ENCODE data around the gene TAF3. TPM values are rescaled to one million over a fixed set of nuclear protein-coding genes. Genes with fewer than 3 reads are reported as not detected.

TAF3 gene
- total RNA-seq, 1 experiment from 2014 or later: 14.5 TPM

DNA sequence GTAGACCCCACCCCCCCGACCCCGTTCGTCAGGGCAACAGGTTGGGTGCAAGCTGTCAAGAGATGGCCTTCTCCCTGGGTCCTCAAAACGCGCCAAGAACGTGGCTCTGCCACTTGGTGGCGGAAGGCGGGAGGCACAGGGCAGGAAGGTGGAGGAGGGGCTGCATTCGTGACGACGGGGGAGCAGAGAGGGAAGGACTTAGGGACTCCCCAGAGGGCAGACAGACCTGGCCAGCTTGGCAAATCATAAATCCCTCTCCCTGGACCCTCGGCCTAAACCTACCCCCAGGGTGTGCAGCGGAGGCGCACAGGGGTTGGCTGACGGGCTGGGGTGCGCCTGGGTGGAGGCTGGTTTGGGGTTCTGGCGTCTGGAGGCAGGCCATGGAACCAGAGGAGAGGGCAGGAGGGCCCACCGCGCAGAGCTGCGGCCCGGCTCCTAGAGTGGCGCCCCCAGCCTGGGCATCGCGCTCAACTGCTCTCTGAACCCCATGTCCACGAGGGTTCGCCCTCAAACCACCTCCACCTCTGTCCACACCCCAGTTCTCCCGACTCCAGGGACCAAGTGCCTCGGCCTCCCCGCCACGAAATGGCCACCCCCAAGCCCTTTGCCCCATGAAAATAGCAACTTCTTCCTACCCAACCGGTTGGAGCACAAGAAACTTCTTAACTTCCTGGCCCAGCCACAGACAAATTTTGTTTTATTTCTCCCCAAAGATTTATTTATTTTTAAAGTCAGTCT, 225.4 kb downstream of the TAF3 start:
- H3K27ac Mint-ChIP-seq (ENCODE audit: unreplicated experiment): no peak overlapping the region
- intact Hi-C loops (cut with micrococcal nuclease; ENCODE audit: unreplicated experiment): loop anchor here (10.0 kb wide), 1 partner anchor 711 kb away; no protein-coding TSS in a partner anchor
- TF ChIP-seq, protein P1, sequence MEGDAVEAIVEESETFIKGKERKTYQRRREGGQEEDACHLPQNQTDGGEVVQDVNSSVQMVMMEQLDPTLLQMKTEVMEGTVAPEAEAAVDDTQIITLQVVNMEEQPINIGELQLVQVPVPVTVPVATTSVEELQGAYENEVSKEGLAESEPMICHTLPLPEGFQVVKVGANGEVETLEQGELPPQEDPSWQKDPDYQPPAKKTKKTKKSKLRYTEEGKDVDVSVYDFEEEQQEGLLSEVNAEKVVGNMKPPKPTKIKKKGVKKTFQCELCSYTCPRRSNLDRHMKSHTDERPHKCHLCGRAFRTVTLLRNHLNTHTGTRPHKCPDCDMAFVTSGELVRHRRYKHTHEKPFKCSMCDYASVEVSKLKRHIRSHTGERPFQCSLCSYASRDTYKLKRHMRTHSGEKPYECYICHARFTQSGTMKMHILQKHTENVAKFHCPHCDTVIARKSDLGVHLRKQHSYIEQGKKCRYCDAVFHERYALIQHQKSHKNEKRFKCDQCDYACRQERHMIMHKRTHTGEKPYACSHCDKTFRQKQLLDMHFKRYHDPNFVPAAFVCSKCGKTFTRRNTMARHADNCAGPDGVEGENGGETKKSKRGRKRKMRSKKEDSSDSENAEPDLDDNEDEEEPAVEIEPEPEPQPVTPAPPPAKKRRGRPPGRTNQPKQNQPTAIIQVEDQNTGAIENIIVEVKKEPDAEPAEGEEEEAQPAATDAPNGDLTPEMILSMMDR (IDR thresholded peaks at IDR 0.05; ENCODE audit: unreplicated experiment): no peak
- CTCF ChIA-PET: no interaction called here
- peaks cover 95% of the 10 kb centered on the region for H3K27me3 Mint-ChIP-seq (ENCODE audit: unreplicated experiment)
- peaks cover 40% of the 10 kb centered on the region for H3K4me1 Mint-ChIP-seq (ENCODE audit: low read depth, unreplicated experiment)
- DNase-seq: no peak
- BruUV-seq (replicated peaks): no TSS peak
- no peaks in the 10 kb centered on the region for H3K9me3 Mint-ChIP-seq (ENCODE audit: low read depth, unreplicated experiment)
- no peak overlapping the region for H3K4me3 Mint-ChIP-seq (ENCODE audit: low read depth, unreplicated experiment)
- peaks cover 8% of the 10 kb centered on the region for H3K36me3 Mint-ChIP-seq (ENCODE audit: insufficient read depth, unreplicated experiment)

DNA sequence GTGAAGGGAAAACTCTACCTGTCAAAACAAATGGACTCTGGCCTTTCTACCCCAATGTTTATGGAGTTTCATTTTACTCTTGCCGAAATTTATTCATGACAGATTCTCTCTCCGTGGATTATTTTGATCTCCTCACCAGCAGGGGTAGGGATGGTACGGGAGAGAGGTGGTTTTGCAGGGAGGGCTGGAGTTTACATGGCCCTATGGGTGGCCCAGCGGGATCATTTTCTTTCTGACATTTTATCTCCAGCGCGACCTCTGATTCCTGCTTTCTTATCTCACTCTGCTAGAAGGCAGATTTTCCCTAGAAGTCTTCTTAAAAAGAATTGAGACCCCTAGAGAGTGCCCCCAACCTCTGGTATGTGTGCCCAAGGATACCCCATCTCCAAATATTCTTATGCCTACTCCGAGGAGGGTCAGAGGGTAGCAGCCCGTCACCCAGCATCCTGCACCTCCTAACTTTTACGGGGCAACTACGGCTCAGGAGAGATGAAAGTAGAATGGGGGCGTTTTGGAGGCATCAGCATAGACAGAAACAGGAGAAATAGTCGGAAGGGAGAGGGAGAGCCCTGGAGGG, 226.1 kb downstream of the TAF3 start:
- TF ChIP-seq, protein P1 (IDR thresholded peaks at IDR 0.05; ENCODE audit: unreplicated experiment): no peak
- peaks cover 35% of the 10 kb centered on the region for H3K4me1 Mint-ChIP-seq (ENCODE audit: low read depth, unreplicated experiment)
- H3K27ac Mint-ChIP-seq (ENCODE audit: unreplicated experiment): no peak overlapping the region
- peaks cover 14% of the 10 kb centered on the region for H3K36me3 Mint-ChIP-seq (ENCODE audit: insufficient read depth, unreplicated experiment)
- H3K27me3 Mint-ChIP-seq (ENCODE audit: unreplicated experiment): peaks cover 95% of the 10 kb centered on the region
- intact Hi-C loops (cut with micrococcal nuclease; ENCODE audit: unreplicated experiment): loop anchor here (10.0 kb wide), 1 partner anchor 710 kb away; no protein-coding TSS in a partner anchor
- DNase-seq: no peak
- H3K9me3 Mint-ChIP-seq (ENCODE audit: low read depth, unreplicated experiment): no peaks in the 10 kb centered on the region
- no TSS peak for BruUV-seq (replicated peaks)
- H3K4me3 Mint-ChIP-seq (ENCODE audit: low read depth, unreplicated experiment): peak overlapping the region; percentile 69
- CTCF ChIA-PET: no interaction called here

DNA sequence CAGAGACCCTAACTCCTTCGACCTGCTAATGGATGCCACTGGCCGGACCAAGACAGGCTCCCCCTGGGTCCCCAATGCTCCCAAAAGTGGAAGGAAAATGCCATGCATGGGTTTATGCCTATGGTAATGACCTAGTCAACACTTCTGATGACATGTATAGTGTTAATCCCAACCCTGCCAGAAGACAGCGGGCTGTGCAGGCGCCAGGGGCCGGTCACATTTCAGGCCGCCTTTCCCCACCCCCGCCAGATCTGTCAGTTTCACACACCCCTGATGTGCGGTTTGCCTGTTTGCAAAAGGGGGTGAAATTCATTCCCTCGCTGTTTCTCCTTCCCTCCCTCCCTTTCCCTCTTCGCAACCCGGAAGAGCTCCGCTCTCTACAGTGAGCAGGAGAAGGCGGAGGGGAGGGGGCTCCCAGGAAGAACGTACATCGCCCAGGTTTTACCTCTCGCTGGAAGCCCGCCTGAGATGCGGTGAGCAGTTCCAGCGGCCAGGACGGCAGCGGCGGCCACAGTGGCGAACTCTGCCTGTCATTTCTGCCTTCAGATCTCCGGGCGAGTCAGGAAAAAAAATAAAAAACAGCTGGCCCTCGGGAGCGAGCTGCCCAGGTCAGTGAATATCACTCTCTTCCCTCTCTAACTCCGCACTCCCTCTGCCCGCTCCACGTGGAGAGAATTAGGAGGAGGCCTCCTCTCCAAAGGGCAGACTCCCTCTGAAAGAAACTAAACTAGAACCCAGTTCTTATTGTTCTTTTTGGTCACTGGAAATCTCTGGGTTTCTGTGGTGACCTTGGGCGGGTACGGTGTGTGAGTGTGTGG, 226.8 kb downstream of the TAF3 start:
- Mint-ChIP-seq H3K27me3 (ENCODE audit: unreplicated experiment) (peaks cover 89% of the 10 kb centered on the region), H3K27ac (ENCODE audit: unreplicated experiment) (peak overlapping the region; percentile 33), H3K4me3 (ENCODE audit: low read depth, unreplicated experiment) (peak overlapping the region; percentile 69), H3K36me3 (ENCODE audit: insufficient read depth, unreplicated experiment) (peaks cover 21% of the 10 kb centered on the region), H3K4me1 (ENCODE audit: low read depth, unreplicated experiment) (peaks cover 32% of the 10 kb centered on the region), H3K9me3 (ENCODE audit: low read depth, unreplicated experiment) (no peaks in the 10 kb centered on the region)
- TF ChIP-seq, protein P1 (IDR thresholded peaks at IDR 0.05; ENCODE audit: unreplicated experiment): no peak
- no peak for DNase-seq
- CTCF ChIA-PET: interaction anchor here (0.5 to 0.7 kb wide), 2 partner anchors 99 to 1644 kb away, joined by 3 to 5 read pairs; no protein-coding TSS in a partner anchor
- intact Hi-C loops (cut with micrococcal nuclease; ENCODE audit: unreplicated experiment): loop anchor here (5.0 to 10.0 kb wide), 2 partner anchors 173 to 710 kb away; no protein-coding TSS in a partner anchor
- BruUV-seq (replicated peaks): no TSS peak

DNA sequence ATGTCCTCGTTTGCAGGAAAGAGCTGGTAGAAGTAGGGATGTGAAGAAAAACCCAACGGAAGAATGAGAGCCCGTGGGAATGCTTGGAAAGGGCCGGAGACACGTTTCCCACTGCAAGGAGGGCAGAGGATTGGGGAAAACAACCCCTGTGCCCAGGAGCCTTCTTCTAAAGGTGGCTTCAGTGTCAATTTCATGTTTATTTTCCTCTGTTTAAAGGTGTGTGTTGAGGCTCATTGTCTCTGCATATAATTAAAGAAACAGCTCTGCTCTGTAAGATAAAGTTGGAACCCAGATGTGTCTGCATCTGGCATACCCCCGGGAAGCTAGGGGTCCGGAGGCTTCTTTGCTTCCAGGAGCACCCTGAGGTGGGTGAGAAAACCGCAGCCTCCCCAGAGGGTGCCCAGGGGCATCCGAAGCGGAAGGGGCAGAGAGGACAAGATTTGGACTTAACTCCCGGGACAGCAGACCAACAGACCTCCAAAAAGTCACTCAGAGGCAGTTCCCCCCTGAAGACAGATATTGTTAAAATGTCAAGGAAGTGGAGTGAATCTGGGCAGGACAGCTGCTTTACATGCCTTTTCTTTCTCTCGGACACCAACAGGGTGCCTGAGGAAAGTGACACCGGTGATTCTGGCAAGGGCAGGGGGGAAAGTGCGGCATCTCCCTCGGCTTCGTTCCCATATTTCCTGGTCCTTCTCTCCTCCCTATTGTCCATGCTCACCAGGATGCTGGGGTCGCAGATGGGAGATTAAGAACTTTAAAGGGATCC, 227.6 kb downstream of the TAF3 start:
- Mint-ChIP-seq H3K36me3 (ENCODE audit: insufficient read depth, unreplicated experiment) (peaks cover 28% of the 10 kb centered on the region), H3K9me3 (ENCODE audit: low read depth, unreplicated experiment) (no peaks in the 10 kb centered on the region), H3K27me3 (ENCODE audit: unreplicated experiment) (peaks cover 86% of the 10 kb centered on the region), H3K27ac (ENCODE audit: unreplicated experiment) (peak overlapping the region; percentile 33), H3K4me3 (ENCODE audit: low read depth, unreplicated experiment) (peak overlapping the region; percentile 69), H3K4me1 (ENCODE audit: low read depth, unreplicated experiment) (peaks cover 32% of the 10 kb centered on the region)
- no peak for DNase-seq
- TF ChIP-seq, protein P1 (IDR thresholded peaks at IDR 0.05; ENCODE audit: unreplicated experiment): no peak
- BruUV-seq (replicated peaks): no TSS peak
- intact Hi-C loops (cut with micrococcal nuclease; ENCODE audit: unreplicated experiment): loop anchor here (5.0 to 10.0 kb wide), 2 partner anchors 174 to 709 kb away; no protein-coding TSS in a partner anchor
- CTCF ChIA-PET: interaction anchor here (0.5 to 0.7 kb wide), 2 partner anchors 98 to 1644 kb away, joined by 3 to 5 read pairs; no protein-coding TSS in a partner anchor

All from Calu3 (cell line).